Duodenal mucosa (tissue), 2 donors: ENCODE results near the gene GLS.
"Not testable (repeated sequence)": the region's sequence is repeated elsewhere in the genome, so short reads cannot be mapped to it uniquely, and the experiment has no call there.

Source experiments
- H3K27ac ChIP-seq: one replicate; pipeline ENCODE4 v1.7.0; 2013; ENCODE audit warnings: low read depth, low read length
- H3K27me3 ChIP-seq, 2 donors: one replicate each; pipeline ENCODE4 v1.7.0; 2013; ENCODE audit warnings: low read length in 2 of 2, control low read depth in 1 of 2; ENCODE audit not compliant: insufficient read depth in 2 of 2, control insufficient read depth in 1 of 2
- H3K36me3 ChIP-seq, 2 donors: one replicate each; pipeline ENCODE4 v1.7.0; 2013; ENCODE audit warnings: low read length in 2 of 2, control low read depth in 1 of 2; ENCODE audit not compliant: insufficient read depth in 2 of 2, control insufficient read depth in 1 of 2
- H3K4me1 ChIP-seq, 2 donors: one replicate each; pipeline ENCODE4 v1.7.0; 2013; ENCODE audit warnings: low read length in 2 of 2, control low read depth in 1 of 2; ENCODE audit not compliant: insufficient read depth in 2 of 2, control insufficient read depth in 1 of 2
- H3K4me3 ChIP-seq, 2 donors: one replicate each; pipeline ENCODE4 v1.7.0; 2013; ENCODE audit warnings: low read length in 2 of 2, low read depth in 1 of 2
- H3K9ac ChIP-seq, 2 donors: one replicate each; pipeline ENCODE4 v1.7.0; 2013; ENCODE audit warnings: low read length in 2 of 2, low read depth in 1 of 2
- H3K9me3 ChIP-seq, 2 donors: one replicate each; pipeline ENCODE4 v1.7.0; 2013; ENCODE audit warnings: low read length in 2 of 2, control low read depth in 1 of 2; ENCODE audit not compliant: control insufficient read depth in 1 of 2

Gene GLS

DNA sequence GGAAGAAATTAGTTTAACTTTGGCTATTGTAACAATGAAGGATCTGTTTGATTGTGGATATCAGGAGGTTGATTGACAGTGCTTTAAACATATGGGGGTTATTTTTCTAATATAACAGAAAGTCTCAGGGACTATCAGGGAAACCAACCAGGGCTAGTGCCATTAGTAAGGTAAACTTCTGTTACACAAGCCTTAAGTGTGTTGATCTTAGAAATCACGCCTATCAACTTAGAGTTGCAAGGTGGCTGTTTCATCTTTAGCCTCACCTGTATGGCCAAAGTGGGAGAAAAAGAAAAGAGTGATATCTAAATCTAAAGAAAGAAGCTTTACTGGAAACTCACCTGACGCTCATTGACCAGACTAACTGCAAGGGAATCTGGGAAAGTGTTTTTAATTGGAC lies 62.1 kb downstream of the GLS start:
- Histone ChIP-seq H3K9me3 (no peaks in the 10 kb centered on the region), H3K4me1 (peaks cover 12 to 17% of the 10 kb centered on the region in 2 donors), H3K27me3 (no peaks in the 10 kb centered on the region), H3K36me3 (no peaks in the 10 kb centered on the region), H3K27ac (no peak overlapping the region), H3K9ac (no peak overlapping the region), H3K4me3 (no peak overlapping the region)

DNA sequence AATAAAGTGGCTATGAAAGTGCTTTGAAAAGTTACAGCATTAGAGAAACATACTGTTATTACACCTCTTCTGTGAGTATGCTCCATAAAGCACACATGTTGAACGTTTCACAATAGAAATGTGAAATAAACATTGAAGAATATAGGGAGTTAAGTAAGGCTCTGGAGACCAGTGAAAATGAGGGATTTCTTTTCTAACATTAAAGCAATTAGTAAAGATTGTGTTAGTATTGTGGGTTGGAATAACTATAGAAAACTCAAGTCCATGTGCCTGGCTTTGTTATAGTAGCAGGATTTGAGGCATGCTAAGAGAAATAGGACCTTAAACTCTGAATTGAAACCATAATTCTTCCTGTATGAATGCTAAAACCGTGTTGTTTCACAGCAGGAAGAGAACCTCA lies 63.1 kb downstream of the GLS start:
- Histone ChIP-seq H3K4me3 (no peak overlapping the region), H3K27me3 (no peaks in the 10 kb centered on the region), H3K4me1 (peaks cover 23 to 27% of the 10 kb centered on the region in 2 donors), H3K9ac (no peak overlapping the region), H3K36me3 (no peaks in the 10 kb centered on the region), H3K9me3 (no peaks in the 10 kb centered on the region), H3K27ac (no peak overlapping the region)

DNA sequence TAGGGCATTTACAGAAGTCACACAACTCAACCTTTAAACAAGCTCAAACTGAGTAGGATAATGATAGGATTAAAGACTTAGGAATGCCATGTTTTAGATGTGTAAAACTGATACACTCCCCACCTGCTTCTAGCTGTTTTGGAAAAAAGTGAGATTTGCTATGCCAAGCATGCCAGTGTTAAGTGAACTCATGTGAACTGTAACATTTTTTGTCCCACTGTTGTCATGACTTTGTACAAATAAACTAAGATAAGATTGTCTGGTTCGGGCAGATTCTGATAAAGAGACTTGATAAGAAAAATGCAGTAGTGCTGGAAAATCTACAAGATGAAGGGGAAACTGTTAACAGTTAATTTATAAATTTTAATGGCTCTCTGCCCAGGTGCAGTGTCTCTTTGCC lies 66.5 kb downstream of the GLS start:
- peaks cover 20 to 28% of the 10 kb centered on the region in 2 donors for H3K4me1 ChIP-seq
- no peaks in the 10 kb centered on the region for H3K9me3 ChIP-seq
- no peaks in the 10 kb centered on the region for H3K27me3 ChIP-seq
- H3K36me3 ChIP-seq, result no peaks in the 10 kb centered on the region
- H3K27ac ChIP-seq, result no peak overlapping the region
- no peak overlapping the region for H3K4me3 ChIP-seq
- H3K9ac ChIP-seq, result no peak overlapping the region

DNA sequence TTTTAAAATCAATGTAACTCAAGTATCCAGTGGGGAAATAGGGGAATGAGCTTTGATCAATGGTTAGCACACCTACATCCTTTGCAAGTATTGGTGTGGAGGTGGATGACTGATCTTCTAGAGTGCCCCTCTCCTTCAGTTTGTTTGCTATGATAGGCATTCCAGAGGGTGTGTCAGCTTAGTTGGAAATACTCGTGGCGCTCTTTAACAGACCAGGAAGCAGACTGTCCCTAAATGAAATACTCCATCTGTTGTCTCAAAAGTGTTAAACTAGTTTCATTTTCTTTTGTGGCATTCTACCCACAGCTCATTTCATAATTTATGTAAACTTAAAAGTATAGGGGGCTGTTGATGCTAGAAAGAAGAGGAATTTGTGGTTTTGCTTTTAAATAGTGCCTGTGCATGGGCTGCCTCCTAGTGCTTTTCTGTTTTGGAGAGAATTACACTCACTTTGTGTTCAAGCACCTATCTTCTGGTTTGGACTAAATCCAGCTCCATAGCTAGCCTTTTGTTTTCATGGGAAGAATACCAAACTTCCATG lies 67.2 kb downstream of the GLS start:
- Histone ChIP-seq H3K4me3 (peak overlapping the region; percentile 1 to 46), H3K27ac (no peak overlapping the region), H3K4me1 (peaks cover 20 to 28% of the 10 kb centered on the region in 2 donors), H3K27me3 (no peaks in the 10 kb centered on the region), H3K9ac (no peak overlapping the region), H3K9me3 (no peaks in the 10 kb centered on the region), H3K36me3 (no peaks in the 10 kb centered on the region)

DNA sequence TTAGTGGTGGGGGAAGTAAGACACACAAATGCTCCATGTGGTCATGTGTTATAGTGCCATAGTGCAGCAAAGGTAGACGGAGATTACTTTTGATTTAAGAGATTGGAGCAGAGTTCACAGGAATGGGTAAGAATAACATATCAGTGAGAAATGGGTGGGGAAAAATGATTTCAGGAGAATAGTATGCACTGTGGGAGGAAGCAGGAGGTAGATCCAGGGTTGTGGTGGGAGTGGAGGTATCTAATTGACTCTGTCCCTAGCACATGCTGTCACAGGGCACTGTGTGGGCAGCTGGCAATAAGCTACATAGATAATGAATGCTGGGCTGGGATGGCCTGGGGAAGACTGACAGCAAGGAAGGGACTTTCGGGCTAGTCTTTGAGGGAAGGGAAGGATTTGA lies 68.0 kb downstream of the GLS start:
- no peak overlapping the region for H3K4me3 ChIP-seq
- no peaks in the 10 kb centered on the region for H3K27me3 ChIP-seq
- no peak overlapping the region for H3K27ac ChIP-seq
- no peaks in the 10 kb centered on the region for H3K9me3 ChIP-seq
- H3K4me1 ChIP-seq, result peaks cover 20 to 27% of the 10 kb centered on the region in 2 donors
- H3K9ac ChIP-seq, result no peak overlapping the region
- no peaks in the 10 kb centered on the region for H3K36me3 ChIP-seq

DNA sequence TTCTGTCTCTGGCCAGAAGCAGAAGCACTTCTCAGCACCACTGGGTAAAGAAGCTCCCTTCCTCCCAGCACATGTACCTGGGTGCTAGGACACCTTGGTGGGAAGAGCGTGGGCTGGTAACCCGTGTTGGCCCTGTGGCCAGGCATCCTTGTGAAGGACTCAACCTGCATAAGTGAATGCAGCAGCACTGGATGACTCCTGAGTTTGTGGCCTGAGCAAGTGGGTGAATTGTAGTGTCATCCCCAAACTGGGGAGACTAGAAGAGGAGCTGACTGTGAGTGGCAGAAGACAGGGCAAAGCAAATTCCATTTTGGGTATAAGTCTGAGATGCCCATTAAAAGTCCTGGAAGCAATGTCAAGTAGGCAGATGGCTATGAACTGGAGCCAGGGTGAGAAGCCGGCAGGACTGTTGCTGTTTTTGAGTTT lies 70.0 kb downstream of the GLS start:
- Histone ChIP-seq H3K36me3 (no peaks in the 10 kb centered on the region), H3K27me3 (no peaks in the 10 kb centered on the region), H3K27ac (no peak overlapping the region), H3K9me3 (no peaks in the 10 kb centered on the region), H3K4me1 (peaks cover 20 to 26% of the 10 kb centered on the region in 2 donors), H3K9ac (no peak overlapping the region), H3K4me3 (no peak overlapping the region)

DNA sequence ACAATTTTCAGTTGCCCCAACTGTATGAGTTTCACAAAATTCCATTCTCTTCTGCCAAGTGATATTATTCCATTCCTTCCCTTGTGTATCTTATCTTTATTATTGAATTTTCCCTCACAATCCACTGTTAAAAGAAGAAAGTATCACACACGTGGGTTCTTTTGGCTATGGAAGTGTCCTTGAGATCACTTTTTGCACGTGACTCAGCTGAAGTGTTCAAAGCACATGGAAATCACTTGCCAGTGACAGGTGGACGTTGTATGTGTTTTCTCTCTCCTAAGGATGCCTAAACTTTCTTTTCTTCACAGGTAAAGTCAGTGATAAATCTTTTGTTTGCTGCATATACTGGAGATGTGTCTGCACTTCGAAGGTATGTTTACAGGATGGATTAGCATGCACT lies 72.6 kb downstream of the GLS start:
- Histone ChIP-seq H3K9me3 (peaks cover 0 to 2% of the 10 kb centered on the region in 2 donors), H3K27ac (no peak overlapping the region), H3K27me3 (no peaks in the 10 kb centered on the region), H3K4me3 (no peak overlapping the region), H3K9ac (no peak overlapping the region), H3K36me3 (no peaks in the 10 kb centered on the region), H3K4me1 (peaks cover 5 to 6% of the 10 kb centered on the region in 2 donors)

DNA sequence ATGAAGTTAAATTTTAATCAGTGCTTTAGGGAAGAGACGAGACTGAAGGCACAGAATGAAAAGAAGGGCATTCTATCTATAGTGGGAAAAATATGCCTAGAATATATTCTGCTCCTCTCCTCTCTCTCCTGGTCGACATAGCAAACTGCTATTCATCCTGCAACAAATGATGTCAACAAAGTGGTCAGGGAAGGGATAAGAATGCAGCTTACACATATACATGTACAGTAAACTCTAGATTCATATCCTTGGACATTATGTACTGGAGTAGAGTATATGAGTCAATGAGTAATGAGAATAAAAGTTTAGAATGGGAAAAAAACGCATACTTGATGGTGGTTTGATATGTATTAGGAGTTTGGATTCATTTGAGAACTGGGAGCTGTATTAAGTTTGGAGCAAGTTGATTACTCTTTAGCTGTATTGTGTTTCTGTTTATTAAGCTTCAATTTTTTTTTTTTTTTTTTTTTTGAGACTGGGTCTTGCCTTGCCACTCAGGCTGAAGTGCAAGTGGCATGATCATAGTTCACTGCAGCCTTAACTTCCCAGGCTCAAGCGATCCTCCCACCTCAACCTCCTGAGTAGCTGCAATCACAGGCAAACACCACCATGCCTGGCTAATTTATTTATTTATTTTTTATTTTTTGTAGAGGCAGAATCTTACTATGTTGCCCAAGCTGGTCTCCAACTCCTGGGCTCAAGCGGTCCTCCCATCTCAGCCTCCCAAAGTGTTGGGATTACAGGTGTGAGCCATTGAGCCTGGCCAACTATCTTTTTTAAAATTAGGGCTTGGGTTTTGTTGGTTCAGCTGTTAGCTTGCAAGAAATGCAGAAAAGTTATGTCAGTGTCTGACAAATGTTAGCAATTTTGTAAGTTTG lies 79.5 kb downstream of the GLS start:
- Histone ChIP-seq H3K9ac (no peak overlapping the region), H3K4me3 (no peak overlapping the region), H3K27ac (no peak overlapping the region), H3K4me1 (peaks cover 0 to 4% of the 10 kb centered on the region in 2 donors), H3K9me3 (peaks cover 0 to 2% of the 10 kb centered on the region in 2 donors), H3K36me3 (peaks cover 17 to 28% of the 10 kb centered on the region in 2 donors), H3K27me3 (no peaks in the 10 kb centered on the region)

DNA sequence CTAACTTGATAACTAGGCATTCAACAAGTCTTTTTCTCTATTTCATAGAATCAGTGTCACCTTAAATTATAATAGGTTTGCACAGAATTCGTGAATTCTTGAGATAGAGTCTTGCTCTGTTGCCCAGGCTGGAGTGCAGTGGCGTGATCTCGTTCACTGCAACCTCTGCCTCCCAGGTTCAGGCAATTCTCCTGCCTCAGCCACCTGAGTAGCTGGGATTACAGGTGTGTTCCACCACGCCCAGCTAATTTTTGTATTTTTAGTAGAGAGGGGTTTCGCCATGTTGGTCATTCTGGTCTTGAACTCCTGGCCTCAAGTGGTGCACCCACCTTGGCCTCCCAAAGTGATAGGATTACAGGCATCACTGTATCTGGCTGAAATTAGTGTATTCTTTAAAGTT lies 80.5 kb downstream of the GLS start:
- not testable (repeated sequence) for H3K4me3 ChIP-seq, H3K4me1 ChIP-seq, H3K9me3 ChIP-seq, H3K27ac ChIP-seq, H3K27me3 ChIP-seq, H3K9ac ChIP-seq
- peaks cover 27 to 37% of the 10 kb centered on the region in 2 donors for H3K36me3 ChIP-seq

DNA sequence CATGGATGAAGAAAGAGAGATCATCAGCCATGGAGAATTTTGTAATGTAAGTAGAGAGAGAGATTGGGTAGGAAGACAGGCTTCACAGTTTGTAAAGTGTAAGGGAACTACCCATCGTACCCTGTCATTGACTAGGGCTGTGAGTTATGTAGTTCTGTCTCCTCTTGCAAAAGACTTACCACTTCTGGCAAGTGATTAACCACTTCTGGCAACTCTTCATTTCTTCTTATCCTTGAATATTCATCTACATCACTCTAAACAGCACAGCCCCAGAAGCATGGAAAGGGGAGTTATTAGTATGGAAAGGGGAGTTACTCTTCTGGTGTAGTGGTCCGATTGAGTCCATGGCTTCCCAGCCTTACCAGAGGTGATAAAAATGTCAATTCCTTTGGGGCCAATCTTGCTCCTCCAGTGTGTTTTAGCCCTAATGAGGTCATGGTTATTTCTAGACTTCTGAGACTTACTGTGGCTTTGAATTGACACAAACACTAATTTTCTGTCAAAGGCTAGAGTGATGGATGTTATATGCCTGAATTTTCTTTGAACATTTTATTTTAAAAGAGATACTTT lies 81.4 kb downstream of the GLS start:
- H3K27me3 ChIP-seq, result no peaks in the 10 kb centered on the region
- peaks cover 31 to 43% of the 10 kb centered on the region in 2 donors for H3K36me3 ChIP-seq
- H3K4me3 ChIP-seq, result no peak overlapping the region
- peaks cover 0 to 4% of the 10 kb centered on the region in 2 donors for H3K4me1 ChIP-seq
- H3K9me3 ChIP-seq, result no peaks in the 10 kb centered on the region
- no peak overlapping the region for H3K9ac ChIP-seq
- no peak overlapping the region for H3K27ac ChIP-seq
